ENCODE results near the gene CCNL1.

Gene CCNL1

GRCh38 chr3:157149136-157149696 is 10.7 kb downstream of the CCNL1 start:
- DNase-seq (ENCODE audit: low read depth in 1 of 2, low spot score in 1 of 2), result no peak
- no peak overlapping the region for H3K4me3 ChIP-seq (replicated peaks; ENCODE audit: insufficient read depth, low read length)
- no peaks in the 10 kb centered on the region for H3K27me3 ChIP-seq (ENCODE audit: insufficient read depth, poor library complexity, severe bottlenecking)
- no peak for TF ChIP-seq CTCF (IDR thresholded peaks at IDR 0.05; ENCODE audit: insufficient read depth, low read length)
- no peak overlapping the region for H3K27ac ChIP-seq (replicated peaks)

- Histone ChIP-seq H3K4me3 (replicated peaks; ENCODE audit: insufficient read depth, low read length) (no peak overlapping the region), H3K27me3 (ENCODE audit: insufficient read depth, poor library complexity, severe bottlenecking) (no peaks in the 10 kb centered on the region), H3K27ac (replicated peaks) (no peak overlapping the region)
- DNase-seq (ENCODE audit: low read depth in 1 of 2, low spot score in 1 of 2), result no peak
- TF ChIP-seq GABPA (IDR thresholded peaks at IDR 0.05; ENCODE audit: low read depth) (no peak), CTCF (IDR thresholded peaks at IDR 0.05; ENCODE audit: insufficient read depth, low read length) (no peak), POLR2AphosphoS5 (IDR thresholded peaks at IDR 0.05; ENCODE audit: low read depth) (no peak; the same call in none of the 2 replicates), SPI1 (IDR thresholded peaks at IDR 0.05; ENCODE audit: borderline replicate concordance, low read depth) (no peak)
- TF ChIP-seq, protein P1, sequence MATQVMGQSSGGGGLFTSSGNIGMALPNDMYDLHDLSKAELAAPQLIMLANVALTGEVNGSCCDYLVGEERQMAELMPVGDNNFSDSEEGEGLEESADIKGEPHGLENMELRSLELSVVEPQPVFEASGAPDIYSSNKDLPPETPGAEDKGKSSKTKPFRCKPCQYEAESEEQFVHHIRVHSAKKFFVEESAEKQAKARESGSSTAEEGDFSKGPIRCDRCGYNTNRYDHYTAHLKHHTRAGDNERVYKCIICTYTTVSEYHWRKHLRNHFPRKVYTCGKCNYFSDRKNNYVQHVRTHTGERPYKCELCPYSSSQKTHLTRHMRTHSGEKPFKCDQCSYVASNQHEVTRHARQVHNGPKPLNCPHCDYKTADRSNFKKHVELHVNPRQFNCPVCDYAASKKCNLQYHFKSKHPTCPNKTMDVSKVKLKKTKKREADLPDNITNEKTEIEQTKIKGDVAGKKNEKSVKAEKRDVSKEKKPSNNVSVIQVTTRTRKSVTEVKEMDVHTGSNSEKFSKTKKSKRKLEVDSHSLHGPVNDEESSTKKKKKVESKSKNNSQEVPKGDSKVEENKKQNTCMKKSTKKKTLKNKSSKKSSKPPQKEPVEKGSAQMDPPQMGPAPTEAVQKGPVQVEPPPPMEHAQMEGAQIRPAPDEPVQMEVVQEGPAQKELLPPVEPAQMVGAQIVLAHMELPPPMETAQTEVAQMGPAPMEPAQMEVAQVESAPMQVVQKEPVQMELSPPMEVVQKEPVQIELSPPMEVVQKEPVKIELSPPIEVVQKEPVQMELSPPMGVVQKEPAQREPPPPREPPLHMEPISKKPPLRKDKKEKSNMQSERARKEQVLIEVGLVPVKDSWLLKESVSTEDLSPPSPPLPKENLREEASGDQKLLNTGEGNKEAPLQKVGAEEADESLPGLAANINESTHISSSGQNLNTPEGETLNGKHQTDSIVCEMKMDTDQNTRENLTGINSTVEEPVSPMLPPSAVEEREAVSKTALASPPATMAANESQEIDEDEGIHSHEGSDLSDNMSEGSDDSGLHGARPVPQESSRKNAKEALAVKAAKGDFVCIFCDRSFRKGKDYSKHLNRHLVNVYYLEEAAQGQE (IDR thresholded peaks at IDR 0.05; ENCODE audit: insufficient replicate concordance, low read depth), result no peak
Observed at GRCh38 chr3:157148196-157148889, 11.6 kb downstream of the CCNL1 start.

DNA sequence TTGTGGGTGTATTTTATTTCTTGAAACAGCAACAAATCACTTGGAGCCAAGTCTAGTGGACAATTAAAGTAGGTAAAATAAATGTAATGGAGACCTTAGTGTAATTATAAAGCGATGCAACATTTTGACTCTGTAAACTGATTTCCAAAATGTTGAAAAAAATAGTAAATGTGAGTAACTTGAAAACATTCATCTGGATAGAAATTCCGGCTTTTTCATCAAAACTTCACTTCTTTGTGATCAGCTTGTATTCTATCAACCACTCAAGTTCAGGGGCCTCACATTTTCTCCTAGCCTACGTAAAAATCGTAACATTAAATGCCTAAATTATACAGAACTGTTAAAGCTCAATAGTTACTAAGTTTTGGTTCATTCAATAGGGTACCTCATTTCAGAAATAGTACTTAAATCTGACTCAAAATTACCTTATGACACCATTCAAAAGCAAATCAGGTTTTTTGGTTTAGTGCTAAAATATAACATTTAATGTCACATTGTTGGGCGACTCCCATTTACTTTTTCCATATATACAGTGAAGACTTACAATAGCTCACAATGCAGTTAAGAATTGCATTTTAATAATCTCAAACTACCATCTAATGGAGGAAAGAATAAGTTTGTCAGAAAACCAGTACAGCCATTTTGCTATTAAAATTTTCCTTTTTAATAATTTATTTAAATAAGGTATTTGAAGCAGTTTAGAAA is 12.7 kb downstream of the CCNL1 start:
- Histone ChIP-seq H3K27me3 (ENCODE audit: insufficient read depth, poor library complexity, severe bottlenecking) (no peaks in the 10 kb centered on the region), H3K4me3 (replicated peaks; ENCODE audit: insufficient read depth, low read length) (no peak overlapping the region), H3K27ac (replicated peaks) (no peak overlapping the region)
- TF ChIP-seq POLR2AphosphoS5 (IDR thresholded peaks at IDR 0.05; ENCODE audit: low read depth) (no peak), SPI1 (IDR thresholded peaks at IDR 0.05; ENCODE audit: borderline replicate concordance, low read depth) (no peak), GABPA (IDR thresholded peaks at IDR 0.05; ENCODE audit: low read depth) (no peak), CTCF (IDR thresholded peaks at IDR 0.05; ENCODE audit: insufficient read depth, low read length) (no peak)
- TF ChIP-seq, protein P1 (IDR thresholded peaks at IDR 0.05; ENCODE audit: insufficient replicate concordance, low read depth), result no peak
- no peak for DNase-seq (ENCODE audit: low read depth in 1 of 2, low spot score in 1 of 2)
